Gastrocnemius medialis (tissue), 4 donors: ENCODE measurements around the gene PYCARD. TPM values are rescaled to one million over a fixed set of nuclear protein-coding genes. Genes with fewer than 3 reads are reported as not detected.
A peak's percentile ranks its signal among the peaks of the same experiment; 100 is the strongest.
"Not testable (repeated sequence)": the region's sequence is repeated elsewhere in the genome, so short reads cannot be mapped to it uniquely, and the experiment has no call there.

Experiments
- ATAC-seq, 2 donors: fragments of 150-250 bp; one replicate each; pipeline ENCODE4 v1.9.1; 2016
- DNase-seq, 2 donors: peaks; one replicate each; pipeline ENCODE4 v3.0.0-alpha.2; 2019
- H3K27ac ChIP-seq, 4 donors: fragments of 200-600 bp; sonication (generic); 1 replicate in 1 of 4; 2 replicates in 3 of 4; pipeline ENCODE4 v1.5.1; 2016 to 2018; ENCODE audit warnings: mild to moderate bottlenecking in 2 of 4, moderate library complexity in 1 of 4
- H3K27me3 ChIP-seq, 3 donors: fragments of 200-600 bp; sonication (generic) in 2 of 3; 1 replicate in 1 of 3; 2 replicates in 2 of 3; pipeline versions ENCODE4 v1.5.1 to v1.6.0; 2016 to 2019; ENCODE audit warnings: mild to moderate bottlenecking in 1 of 3, moderate library complexity in 1 of 3
- H3K36me3 ChIP-seq, 2 donors: fragments of 200-600 bp; sonication (generic) in 1 of 2; one replicate each; pipeline ENCODE4 v1.5.1; 2017 to 2018
- H3K4me1 ChIP-seq, 2 donors: fragments of 200-600 bp; sonication (generic) in 1 of 2; one replicate each; pipeline ENCODE4 v1.5.1; 2016 to 2017; ENCODE audit warnings: mild to moderate bottlenecking in 2 of 2
- H3K4me3 ChIP-seq, 4 donors: fragments of 200-600 bp; sonication (generic) in 3 of 4; 1 replicate in 1 of 4; 2 replicates in 3 of 4; pipeline ENCODE4 v1.5.1; 2016 to 2019; ENCODE audit warnings: mild to moderate bottlenecking in 2 of 4
- H3K9me3 ChIP-seq, 3 donors: fragments of 200-600 bp; sonication (generic) in 2 of 3; 1 replicate in 1 of 3; 2 replicates in 2 of 3; pipeline ENCODE4 v1.5.1; 2016 to 2019
- CTCF ChIP-seq, 5 experiments: fragments of 450-650 bp in 3 of 5; fragments of 200-600 bp in 2 of 5; sonication (generic) in 2 of 5; IDR thresholded peaks in 4 of 5; conservative IDR thresholded peaks in 1 of 5; 1 replicate in 4 of 5; 2 replicates in 1 of 5; pipeline ENCODE4 v1.5.1; 2016 to 2019; ENCODE audit warnings: antibody characterized with exemption in 5 of 5, mild to moderate bottlenecking in 3 of 5, moderate library complexity in 3 of 5
- POLR2A ChIP-seq, 2 donors: fragments of 450-650 bp; IDR thresholded peaks; one replicate each; pipeline ENCODE4 v1.6.1; 2017; ENCODE audit warnings: antibody characterized with exemption in 2 of 2, mild to moderate bottlenecking in 2 of 2, moderate library complexity in 2 of 2
- in situ Hi-C, 4 donors: fragments of 200-750 bp; cut with MboI; loops; one replicate each; pipeline versions ENCODE4 v1.15.0 to v1.8.0; 2017; ENCODE audit warnings: low sequenced_read_pairs in 4 of 4
- intact Hi-C: fragments of 100-400 bp; cut with DNase I; formaldehyde crosslinking; loops from one replicate; pipeline ENCODE4 v1.15.1; 2023; ENCODE audit warnings: low total_unique reads
- total RNA-seq, 4 donors: library from RNA; depleted of rRNA; stranded (reverse); fragments of >200 nt; gene quantifications; one replicate each; pipeline versions ENCODE4 v1.1.0 to v1.2.3, GENCODE V29; 2016

PYCARD gene
- total RNA-seq, 4 donors from 2014 or later, result 1.3 to 16.4 (median 3.7) TPM

- DNase-seq (no peak), ATAC-seq (peak in 1 of 2 donors; percentile 42)
- Histone ChIP-seq H3K9me3 (no peaks in the 10 kb centered on the region), H3K4me1 (peaks cover 9 to 16% of the 10 kb centered on the region in 2 donors), H3K4me3 (peak overlapping the region; percentile 59 to 77 (median 62)), H3K27me3 (no peaks in the 10 kb centered on the region), H3K36me3 (peaks cover 0 to 8% of the 10 kb centered on the region in 2 donors), H3K27ac (peak overlapping the region in 2 of 4 donors; percentile 51 to 67)
- no peak for TF ChIP-seq CTCF (IDR thresholded peaks at IDR 0.05 in 4 of 5, conservative IDR thresholded peaks at IDR 0.05 in 1 of 5)
- no peak for TF ChIP-seq POLR2A (IDR thresholded peaks at IDR 0.05)
- intact Hi-C loops, result no loop called here
- in situ Hi-C loops, result loop anchor here in 1 of 4 donors (25.0 kb wide), 1 partner anchor 211 kb away; no protein-coding TSS in a partner anchor
These were observed 762 bp downstream of the PYCARD start for GRCh38 chr16:31201582-31202413.

- Histone ChIP-seq H3K36me3 (peaks cover 0 to 16% of the 10 kb centered on the region in 2 donors), H3K27me3 (no peaks in the 10 kb centered on the region), H3K9me3 (no peaks in the 10 kb centered on the region), H3K4me3 (peak overlapping the region in 1 of 4 donors; percentile 59), H3K27ac (no peak overlapping the region), H3K4me1 (peaks cover 9 to 16% of the 10 kb centered on the region in 2 donors)
- ATAC-seq (no peak), DNase-seq (no peak)
- in situ Hi-C loops (loop anchor here in 1 of 4 donors (25.0 kb wide), 1 partner anchor 211 kb away; no protein-coding TSS in a partner anchor), intact Hi-C loops (no loop called here)
- no peak for TF ChIP-seq CTCF (IDR thresholded peaks at IDR 0.05 in 4 of 5, conservative IDR thresholded peaks at IDR 0.05 in 1 of 5)
- no peak for TF ChIP-seq POLR2A (IDR thresholded peaks at IDR 0.05)
These were observed 1.6 kb downstream of the PYCARD start for GRCh38 chr16:31200821-31201568.

- Histone ChIP-seq H3K36me3 (peaks cover 0 to 25% of the 10 kb centered on the region in 2 donors), H3K4me1 (peaks cover 9 to 16% of the 10 kb centered on the region in 2 donors)
- H3K9me3 ChIP-seq, H3K4me3 ChIP-seq, DNase-seq, ATAC-seq, intact Hi-C loops, H3K27ac ChIP-seq, H3K27me3 ChIP-seq: not testable (repeated sequence)
- in situ Hi-C loops, result loop anchor here in 1 of 4 donors (25.0 kb wide), 1 partner anchor 212 kb away; no protein-coding TSS in a partner anchor
These were observed 2.4 kb downstream of the PYCARD start for GRCh38 chr16:31200111-31200510.

GRCh38 chr16:31199430-31200041, 3.0 kb downstream of the PYCARD start:
- Histone ChIP-seq H3K27me3 (no peaks in the 10 kb centered on the region), H3K27ac (no peak overlapping the region), H3K9me3 (no peaks in the 10 kb centered on the region), H3K4me1 (peaks cover 9 to 16% of the 10 kb centered on the region in 2 donors), H3K36me3 (peaks cover 0 to 31% of the 10 kb centered on the region in 2 donors), H3K4me3 (no peak overlapping the region)
- ATAC-seq (no peak), DNase-seq (no peak)
- in situ Hi-C loops (loop anchor here in 2 of 4 donors (25.0 kb wide), 2 partner anchors 213 to 663 kb away; partner anchors contain the start of gene ZNF267 (in 2 of the 2)), intact Hi-C loops (no loop called here)
- no peak for TF ChIP-seq CTCF (IDR thresholded peaks at IDR 0.05 in 4 of 5, conservative IDR thresholded peaks at IDR 0.05 in 1 of 5)
- no peak for TF ChIP-seq POLR2A (IDR thresholded peaks at IDR 0.05)
